ENCODE data around the gene ADISSP.

Gene ADISSP

DNA sequence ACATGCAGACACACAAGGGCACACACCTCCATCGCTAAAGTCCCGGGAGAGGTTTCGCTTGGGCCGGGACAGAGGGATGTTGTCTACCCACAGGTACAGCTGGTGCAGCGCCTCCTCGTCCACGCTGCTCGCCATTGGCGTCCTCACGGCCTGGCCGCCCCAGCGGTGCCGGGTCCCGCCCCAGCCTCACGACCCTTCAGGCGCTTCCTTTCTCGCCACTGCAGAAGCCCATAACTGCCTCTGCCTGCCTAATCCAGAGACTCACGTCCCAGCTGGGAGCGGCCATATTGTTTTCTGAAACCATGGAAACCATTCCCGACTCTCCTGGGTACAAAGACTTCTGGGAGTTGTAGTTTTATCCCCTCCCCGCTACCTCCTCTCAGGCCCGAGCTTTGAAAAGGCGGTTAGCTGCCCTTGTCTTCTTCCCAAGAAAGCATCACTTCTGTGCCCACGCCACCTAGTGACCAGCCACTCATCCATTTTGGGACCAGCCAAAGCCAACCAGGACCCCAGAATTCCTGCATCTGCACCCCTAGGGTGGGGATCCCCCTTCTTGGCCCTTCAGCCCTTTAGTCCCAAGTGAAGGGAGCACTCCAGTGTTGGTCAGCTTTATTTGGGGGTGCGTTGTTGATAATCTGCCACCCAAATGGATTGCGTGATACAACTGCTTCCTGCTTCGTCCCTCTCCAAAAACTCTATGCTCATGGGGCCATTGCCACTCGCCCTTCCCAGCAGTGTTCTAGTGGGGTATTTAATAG lies 13.8 kb upstream of the ADISSP start, which contains the start of gene SPEF1:
Gene SPEF1 (minus strand): TSS at position 296 of the 758 bp plus-strand sequence. CDS start 161 bp downstream, at position 135.
- Mint-ChIP-seq H3K27ac (peak within 1 kb of the TSS; percentile 48), H3K4me1 (peaks cover 45 to 69% of the 10 kb centered on the region in 2 donors), H3K36me3 (peaks cover 9 to 16% of the 10 kb centered on the region in 2 donors), H3K27me3 (peaks cover 8 to 17% of the 10 kb centered on the region in 2 donors), H3K9me3 (no peaks in the 10 kb centered on the region), H3K4me3 (peak within 1 kb of the TSS; percentile 84)
- peak; percentile 44 for DNase-seq
- ATAC-seq (replicated peaks), result peak; percentile 56 to 67

DNA sequence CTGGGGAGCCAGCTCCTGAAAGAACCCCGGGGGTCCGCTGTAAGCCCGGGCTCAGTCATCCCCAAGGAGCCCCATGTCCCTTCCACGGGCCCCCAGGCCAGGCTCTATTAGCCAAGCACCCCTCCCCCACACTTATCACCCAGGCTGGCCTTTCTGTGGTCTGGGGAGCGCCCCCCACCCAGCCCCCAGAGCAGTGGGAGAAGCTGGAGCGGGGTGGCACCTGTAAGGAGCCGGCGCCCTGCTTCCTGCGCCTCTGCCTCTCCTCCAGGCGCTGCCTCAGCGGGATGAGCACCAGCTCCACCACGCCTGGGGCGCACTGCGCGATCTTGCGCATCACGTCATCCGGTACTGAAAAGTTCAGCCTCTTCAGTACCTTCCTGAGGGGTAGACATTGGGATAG lies 11.4 kb upstream of the ADISSP start:
- Mint-ChIP-seq H3K4me3 (peak overlapping the region; percentile 35 to 95), H3K9me3 (no peaks in the 10 kb centered on the region), H3K27ac (no peak overlapping the region), H3K4me1 (peaks cover 37 to 54% of the 10 kb centered on the region in 2 donors), H3K27me3 (peaks cover 8 to 17% of the 10 kb centered on the region in 2 donors), H3K36me3 (peaks cover 0 to 5% of the 10 kb centered on the region in 2 donors)
- DNase-seq (no peak), ATAC-seq (replicated peaks) (no peak)

- peaks cover 8 to 17% of the 10 kb centered on the region in 2 donors for H3K27me3 Mint-ChIP-seq
- peaks cover 34 to 47% of the 10 kb centered on the region in 2 donors for H3K4me1 Mint-ChIP-seq
- peak; percentile 79 to 84 for ATAC-seq (replicated peaks)
- H3K9me3 Mint-ChIP-seq, result no peaks in the 10 kb centered on the region
- peak overlapping the region; percentile 92 for H3K27ac Mint-ChIP-seq
- DNase-seq, result peak; percentile 47
- peak overlapping the region; percentile 90 to 95 for H3K4me3 Mint-ChIP-seq
- H3K36me3 Mint-ChIP-seq, result no peaks in the 10 kb centered on the region
Observed at GRCh38 chr20:3777716-3778629, 10.4 kb upstream of the ADISSP start.

- peak overlapping the region; percentile 92 for H3K27ac Mint-ChIP-seq
- no peaks in the 10 kb centered on the region for H3K36me3 Mint-ChIP-seq
- DNase-seq (no peak), ATAC-seq (replicated peaks) (peak; percentile 64 to 69)
- peaks cover 32 to 47% of the 10 kb centered on the region in 2 donors for H3K4me1 Mint-ChIP-seq
- peak overlapping the region; percentile 90 to 95 for H3K4me3 Mint-ChIP-seq
- H3K9me3 Mint-ChIP-seq, result no peaks in the 10 kb centered on the region
- H3K27me3 Mint-ChIP-seq, result peaks cover 8 to 17% of the 10 kb centered on the region in 2 donors
Observed at GRCh38 chr20:3777381-3777715, 9.8 kb upstream of the ADISSP start.

- Mint-ChIP-seq H3K4me3 (no peak overlapping the region), H3K36me3 (no peaks in the 10 kb centered on the region), H3K27ac (no peak overlapping the region), H3K27me3 (peaks cover 8 to 17% of the 10 kb centered on the region in 2 donors), H3K9me3 (no peaks in the 10 kb centered on the region), H3K4me1 (peaks cover 23 to 31% of the 10 kb centered on the region in 2 donors)
- no peak for DNase-seq
- no peak for ATAC-seq (replicated peaks)
Observed at GRCh38 chr20:3775457-3776108, 8.0 kb upstream of the ADISSP start.

DNA sequence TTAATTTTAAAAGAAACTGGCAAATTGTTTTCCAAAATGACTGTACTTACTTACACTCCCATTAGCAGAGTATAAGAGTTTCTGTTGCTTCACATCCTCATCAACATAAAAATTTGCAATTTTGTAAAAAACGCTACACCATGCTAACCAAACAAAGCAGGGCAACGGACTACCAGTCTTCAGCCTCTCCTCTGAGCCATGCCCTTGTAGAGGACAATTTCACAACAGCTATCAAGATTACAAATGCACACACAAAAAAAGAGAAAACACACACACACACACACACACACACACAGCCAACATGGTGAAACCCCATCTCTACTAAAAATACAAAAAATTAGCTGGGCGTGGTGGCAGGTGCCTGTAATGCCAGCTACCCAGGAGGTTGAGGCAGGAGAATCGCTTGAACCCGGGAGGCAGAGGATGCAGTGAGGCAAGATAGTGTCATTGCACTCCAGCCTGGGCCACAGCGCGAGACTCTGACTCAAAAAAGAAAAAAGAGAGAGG lies 4.1 kb upstream of the ADISSP start:
- ATAC-seq (replicated peaks) (no peak), DNase-seq (no peak)
- no peak overlapping the region for H3K27ac Mint-ChIP-seq
- no peaks in the 10 kb centered on the region for H3K9me3 Mint-ChIP-seq
- no peaks in the 10 kb centered on the region for H3K27me3 Mint-ChIP-seq
- no peak overlapping the region for H3K4me3 Mint-ChIP-seq
- no peaks in the 10 kb centered on the region for H3K36me3 Mint-ChIP-seq
- peaks cover 11 to 19% of the 10 kb centered on the region in 2 donors for H3K4me1 Mint-ChIP-seq

- no peaks in the 10 kb centered on the region for H3K9me3 Mint-ChIP-seq
Observed at GRCh38 chr20:3768342-3769130, 983 bp upstream of the ADISSP start.

DNA sequence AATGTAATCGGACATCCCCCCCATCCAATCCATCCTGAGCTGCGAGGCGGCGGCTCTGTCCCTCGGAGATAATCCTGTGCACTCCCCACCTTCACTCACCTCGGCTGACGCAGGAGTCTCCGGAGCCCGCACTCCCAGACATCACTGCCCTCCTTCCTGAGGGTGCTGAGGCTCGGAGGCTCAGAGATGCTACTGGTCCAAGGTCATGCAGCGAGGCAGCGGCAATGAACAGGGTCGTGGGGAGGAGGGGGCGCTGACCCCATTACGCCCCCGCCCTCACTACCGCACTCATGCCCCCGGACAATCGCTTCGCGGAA lies 485 bp downstream of the ADISSP start:
- no peaks in the 10 kb centered on the region for H3K27me3 Mint-ChIP-seq
- H3K9me3 Mint-ChIP-seq, result no peaks in the 10 kb centered on the region
- no peak for ATAC-seq (replicated peaks)
- H3K4me1 Mint-ChIP-seq, result peaks cover 38 to 50% of the 10 kb centered on the region in 2 donors
- DNase-seq, result no peak
- H3K36me3 Mint-ChIP-seq, result peaks cover under 1 to 3% of the 10 kb centered on the region in 2 donors
- H3K27ac Mint-ChIP-seq, result peak overlapping the region; percentile 90
- H3K4me3 Mint-ChIP-seq, result peak overlapping the region; percentile 89 to 94

More at GRCh38 chr20:3768342-3769130, 983 bp upstream of the ADISSP start:
- DNase-seq (peak; percentile 74), ATAC-seq (replicated peaks) (peak; percentile 63 to 64)
- peak overlapping the region; percentile 89 to 94 for H3K4me3 Mint-ChIP-seq
- peaks cover 0 to 3% of the 10 kb centered on the region in 2 donors for H3K36me3 Mint-ChIP-seq
- H3K4me1 Mint-ChIP-seq, result peaks cover 38 to 49% of the 10 kb centered on the region in 2 donors
- H3K27ac Mint-ChIP-seq, result peak overlapping the region; percentile 98
- no peaks in the 10 kb centered on the region for H3K27me3 Mint-ChIP-seq

DNA sequence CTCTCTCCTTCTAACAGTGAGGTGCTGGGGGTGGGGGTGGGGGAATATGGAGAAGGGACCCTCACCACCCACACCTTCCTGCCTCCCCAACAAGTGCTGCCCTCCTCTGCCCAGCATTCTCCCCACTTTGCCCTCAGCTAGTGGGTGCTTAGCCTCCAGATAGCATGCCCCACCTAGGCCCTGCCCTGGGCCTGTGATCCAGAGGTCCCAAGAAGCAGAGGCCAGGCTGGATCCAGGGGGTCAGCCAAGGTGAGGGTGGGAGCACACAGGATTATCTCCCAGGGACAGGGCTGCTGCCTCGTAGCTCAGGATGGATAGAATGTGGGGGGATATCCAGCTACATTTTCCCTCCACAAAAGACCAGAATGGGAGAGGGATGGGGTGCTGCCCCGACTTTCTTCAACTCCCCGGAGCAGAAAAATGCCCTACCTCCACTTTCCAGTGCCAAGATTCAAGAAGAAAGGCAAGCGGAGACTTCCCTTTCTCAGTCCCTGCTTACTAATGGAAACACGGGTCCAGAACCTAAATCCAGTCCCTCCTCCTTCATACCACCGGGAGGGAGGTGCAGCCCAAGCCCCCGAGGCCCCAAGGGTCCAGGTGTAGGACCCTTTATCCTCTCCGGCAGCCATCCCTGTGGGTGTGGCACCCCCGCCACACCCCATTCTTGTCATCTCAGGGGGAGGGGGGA lies 987 bp downstream of the ADISSP start:
- peak overlapping the region; percentile 89 to 94 for H3K4me3 Mint-ChIP-seq
- H3K4me1 Mint-ChIP-seq, result peaks cover 39 to 51% of the 10 kb centered on the region in 2 donors
- DNase-seq (no peak), ATAC-seq (replicated peaks) (no peak)
- H3K9me3 Mint-ChIP-seq, result no peaks in the 10 kb centered on the region
- peaks cover 3 to 5% of the 10 kb centered on the region in 2 donors for H3K36me3 Mint-ChIP-seq
- H3K27ac Mint-ChIP-seq, result no peak overlapping the region
- H3K27me3 Mint-ChIP-seq, result no peaks in the 10 kb centered on the region

- no peaks in the 10 kb centered on the region for H3K9me3 Mint-ChIP-seq
- no peak overlapping the region for H3K4me3 Mint-ChIP-seq
- no peak for DNase-seq
- peak overlapping the region; percentile 59 for H3K27ac Mint-ChIP-seq
- H3K36me3 Mint-ChIP-seq, result peaks cover 6 to 7% of the 10 kb centered on the region in 2 donors
- ATAC-seq (replicated peaks), result no peak
- H3K27me3 Mint-ChIP-seq, result no peaks in the 10 kb centered on the region
- H3K4me1 Mint-ChIP-seq, result peaks cover 44 to 64% of the 10 kb centered on the region in 2 donors
Observed at GRCh38 chr20:3765171-3765882, 2.2 kb downstream of the ADISSP start.

DNA sequence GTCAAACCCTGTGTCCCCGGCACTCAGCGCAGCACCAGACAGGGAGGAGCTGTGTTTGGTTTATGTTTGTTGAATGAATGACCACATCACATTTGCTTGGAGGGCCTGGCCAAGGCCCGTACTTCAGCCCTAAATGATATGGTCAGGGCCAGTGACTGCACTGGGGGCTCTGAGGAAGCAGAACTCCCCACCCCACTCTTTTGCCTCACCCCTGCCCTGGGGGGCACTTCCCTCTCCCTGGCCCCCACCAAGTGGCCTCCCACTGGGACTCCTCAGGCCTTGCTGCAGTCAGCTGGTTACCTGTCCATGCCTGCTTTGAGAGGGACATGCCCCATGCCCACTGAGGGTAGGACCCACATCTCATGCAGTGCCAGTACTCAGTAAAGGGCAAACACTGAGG lies 2.9 kb downstream of the ADISSP start:
- peaks cover 10 to 12% of the 10 kb centered on the region in 2 donors for H3K36me3 Mint-ChIP-seq
- ATAC-seq (replicated peaks) (no peak), DNase-seq (no peak)
- peaks cover 47 to 71% of the 10 kb centered on the region in 2 donors for H3K4me1 Mint-ChIP-seq
- no peaks in the 10 kb centered on the region for H3K9me3 Mint-ChIP-seq
- H3K27ac Mint-ChIP-seq, result no peak overlapping the region
- no peaks in the 10 kb centered on the region for H3K27me3 Mint-ChIP-seq
- no peak overlapping the region for H3K4me3 Mint-ChIP-seq

GRCh38 chr20:3763671-3764601 lies 3.6 kb downstream of the ADISSP start:
- Mint-ChIP-seq H3K36me3 (peaks cover 12 to 13% of the 10 kb centered on the region in 2 donors), H3K4me1 (peaks cover 45 to 67% of the 10 kb centered on the region in 2 donors), H3K4me3 (no peak overlapping the region), H3K27ac (no peak overlapping the region), H3K27me3 (no peaks in the 10 kb centered on the region), H3K9me3 (no peaks in the 10 kb centered on the region)
- ATAC-seq (replicated peaks) (no peak), DNase-seq (no peak)
